Body of pancreas (tissue), 4 donors: ENCODE data around the gene NACA2. TPM values are rescaled to one million over a fixed set of nuclear protein-coding genes. Genes with fewer than 3 reads are reported as not detected.

Source experiments
- ATAC-seq: fragments of 150-250 bp; one replicate; pipeline ENCODE4 v1.9.1; 2016
- DNase-seq, 4 donors: peaks; one replicate each; pipeline ENCODE4 v3.0.0-alpha.2; 2019
- H3K27ac ChIP-seq, 4 donors: fragments of 200-600 bp; sonication (generic); 1 replicate in 3 of 4; 2 replicates in 1 of 4; pipeline versions ENCODE4 v1.5.1 to v1.6.1; 2016 to 2019; ENCODE audit warnings: mild to moderate bottlenecking in 1 of 4, mixed read lengths in 1 of 4, moderate library complexity in 1 of 4
- H3K27me3 ChIP-seq, 2 donors: fragments of 200-600 bp; sonication (generic); one replicate each; pipeline ENCODE4 v1.6.0; 2016; ENCODE audit warnings: mild to moderate bottlenecking in 1 of 2
- H3K36me3 ChIP-seq, 2 donors: fragments of 200-600 bp; sonication (generic); replicated peaks in 1 of 2; 2 replicates each; pipeline ENCODE4 v1.5.1; 2016; ENCODE audit warnings: low read depth in 2 of 2; ENCODE audit not compliant: insufficient read depth in 1 of 2
- H3K4me1 ChIP-seq: fragments of 200-600 bp; sonication (generic); one replicate; pipeline ENCODE4 v1.6.0; 2016
- H3K4me3 ChIP-seq, 2 donors: fragments of 200-600 bp; sonication (generic); 1 replicate in 1 of 2; 2 replicates in 1 of 2; pipeline ENCODE4 v1.5.1; 2016 to 2019
- H3K9me3 ChIP-seq, 3 donors: fragments of 200-600 bp; sonication (generic); 1 replicate in 2 of 3; 2 replicates in 1 of 3; pipeline ENCODE4 v1.5.1; 2016
- POLR2A ChIP-seq, 3 donors: fragments of 450-650 bp; IDR thresholded peaks; one replicate each; pipeline ENCODE4 v1.6.1; 2016; ENCODE audit warnings: antibody characterized with exemption in 3 of 3, mild to moderate bottlenecking in 2 of 3
- WGBS, 2 donors: methylation state at CpG; one replicate each; pipeline ENCODE4 v1.1.5; 2017; 5-methylcytosine and 5-hydroxymethylcytosine counted together
- intact Hi-C: fragments of 100-400 bp; cut with DNase I; formaldehyde crosslinking; loops from one replicate; pipeline ENCODE4 v1.15.1; 2023
- total RNA-seq, 2 donors: library from RNA; depleted of rRNA; stranded (reverse); fragments of >200 nt; gene quantifications; one replicate each; pipeline ENCODE4 v1.1.0, GENCODE V29; 2016
- TF ChIP-seq, protein P1 (sequence below), 7 experiments: fragments of 450-650 bp in 4 of 7; fragments of 200-600 bp in 3 of 7; sonication (generic) in 3 of 7; IDR thresholded peaks; one replicate each; pipeline ENCODE4 v1.5.1; 2016 to 2019; ENCODE audit warnings: antibody characterized with exemption in 7 of 7

NACA2 gene
- total RNA-seq, 2 donors from 2014 or later: 1.6 TPM; not detected in 1

DNA sequence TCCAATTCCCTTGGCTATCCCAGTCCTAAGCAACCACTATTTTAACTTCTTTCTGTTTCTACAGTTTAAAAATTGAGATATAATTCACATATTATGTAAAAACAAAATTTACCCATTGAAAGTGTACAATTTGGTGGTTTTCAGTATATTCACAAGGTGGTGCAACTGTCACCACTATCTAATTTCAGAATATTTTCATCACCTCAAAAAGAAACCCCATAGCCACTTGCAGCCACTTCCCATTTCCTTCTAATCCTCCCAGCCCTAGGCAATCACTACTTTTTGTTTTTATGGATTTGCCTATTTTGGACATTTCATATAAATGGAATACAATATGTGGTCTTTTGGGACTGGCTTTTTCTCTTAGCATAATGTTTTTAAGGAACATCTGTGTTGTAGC, 36.1 kb upstream of the NACA2 start:
- intact Hi-C loops: no loop called here
- no peak for ATAC-seq
- Histone ChIP-seq H3K4me1 (no peaks in the 10 kb centered on the region), H3K36me3 (no peaks in the 10 kb centered on the region), H3K27me3 (no peaks in the 10 kb centered on the region), H3K4me3 (no peak overlapping the region), H3K9me3 (no peaks in the 10 kb centered on the region), H3K27ac (no peak overlapping the region)
- DNase-seq: no peak
- TF ChIP-seq POLR2A (IDR thresholded peaks at IDR 0.05): no peak
- TF ChIP-seq, protein P1, sequence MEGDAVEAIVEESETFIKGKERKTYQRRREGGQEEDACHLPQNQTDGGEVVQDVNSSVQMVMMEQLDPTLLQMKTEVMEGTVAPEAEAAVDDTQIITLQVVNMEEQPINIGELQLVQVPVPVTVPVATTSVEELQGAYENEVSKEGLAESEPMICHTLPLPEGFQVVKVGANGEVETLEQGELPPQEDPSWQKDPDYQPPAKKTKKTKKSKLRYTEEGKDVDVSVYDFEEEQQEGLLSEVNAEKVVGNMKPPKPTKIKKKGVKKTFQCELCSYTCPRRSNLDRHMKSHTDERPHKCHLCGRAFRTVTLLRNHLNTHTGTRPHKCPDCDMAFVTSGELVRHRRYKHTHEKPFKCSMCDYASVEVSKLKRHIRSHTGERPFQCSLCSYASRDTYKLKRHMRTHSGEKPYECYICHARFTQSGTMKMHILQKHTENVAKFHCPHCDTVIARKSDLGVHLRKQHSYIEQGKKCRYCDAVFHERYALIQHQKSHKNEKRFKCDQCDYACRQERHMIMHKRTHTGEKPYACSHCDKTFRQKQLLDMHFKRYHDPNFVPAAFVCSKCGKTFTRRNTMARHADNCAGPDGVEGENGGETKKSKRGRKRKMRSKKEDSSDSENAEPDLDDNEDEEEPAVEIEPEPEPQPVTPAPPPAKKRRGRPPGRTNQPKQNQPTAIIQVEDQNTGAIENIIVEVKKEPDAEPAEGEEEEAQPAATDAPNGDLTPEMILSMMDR (IDR thresholded peaks at IDR 0.05): no peak

DNA sequence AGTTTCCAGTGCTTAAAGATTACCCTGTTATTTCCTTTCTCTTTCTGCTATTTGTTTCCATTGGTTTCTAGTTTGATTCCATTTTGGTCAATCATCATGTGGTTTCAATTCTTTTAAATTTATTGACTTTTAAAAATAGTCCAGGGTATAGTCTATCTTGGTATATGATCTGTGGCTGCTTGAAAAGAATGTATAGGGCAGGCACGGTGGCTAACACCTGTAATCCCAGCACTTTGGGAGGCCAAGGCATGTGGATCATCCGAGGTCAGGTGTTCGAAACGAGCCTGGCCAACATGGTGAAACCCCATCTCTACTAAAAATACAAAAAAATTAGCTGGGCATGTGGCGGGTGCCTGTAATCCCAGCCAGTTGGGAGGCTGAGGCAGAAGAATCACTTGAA, 34.5 kb upstream of the NACA2 start:
- intact Hi-C loops: no loop called here
- H3K36me3 ChIP-seq: no peaks in the 10 kb centered on the region
- TF ChIP-seq POLR2A (IDR thresholded peaks at IDR 0.05): no peak
- TF ChIP-seq, protein P1 (IDR thresholded peaks at IDR 0.05): no peak
- H3K27ac ChIP-seq: no peak overlapping the region
- H3K4me3 ChIP-seq: no peak overlapping the region
- no peaks in the 10 kb centered on the region for H3K9me3 ChIP-seq
- H3K27me3 ChIP-seq: no peaks in the 10 kb centered on the region
- 94 to 97% methylated on average over 5 of the region's 5 CpGs for WGBS, 2 donors
- DNase-seq (no peak), ATAC-seq (no peak)
- no peaks in the 10 kb centered on the region for H3K4me1 ChIP-seq

DNA sequence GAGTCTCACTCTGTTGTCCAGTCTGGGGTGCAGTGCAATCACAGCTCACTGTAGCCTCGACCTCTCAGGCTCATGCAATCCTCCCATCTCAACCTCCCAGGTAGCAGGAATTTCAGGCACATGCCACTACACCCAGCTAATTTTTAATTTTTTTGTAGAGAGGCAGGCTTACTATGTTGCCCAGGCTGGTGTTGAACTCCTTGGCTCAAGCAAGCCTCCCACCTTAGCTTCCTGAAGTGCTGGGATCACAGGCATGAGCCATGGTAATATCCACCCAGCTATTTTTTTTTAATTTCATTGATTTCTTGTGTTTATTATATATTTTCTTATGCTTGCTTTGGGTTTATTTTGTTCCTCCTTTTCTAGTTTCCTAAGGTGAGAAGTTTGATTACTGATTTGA, 33.9 kb upstream of the NACA2 start:
- Histone ChIP-seq H3K27ac (no peak overlapping the region), H3K4me3 (no peak overlapping the region), H3K9me3 (no peaks in the 10 kb centered on the region), H3K36me3 (no peaks in the 10 kb centered on the region), H3K27me3 (no peaks in the 10 kb centered on the region), H3K4me1 (no peaks in the 10 kb centered on the region)
- DNase-seq: no peak
- no peak for ATAC-seq
- 69 to 86% methylated on average over 1 of the region's 1 CpG for WGBS, 2 donors
- no peak for TF ChIP-seq POLR2A (IDR thresholded peaks at IDR 0.05)
- TF ChIP-seq, protein P1 (IDR thresholded peaks at IDR 0.05): no peak
- intact Hi-C loops: no loop called here

DNA sequence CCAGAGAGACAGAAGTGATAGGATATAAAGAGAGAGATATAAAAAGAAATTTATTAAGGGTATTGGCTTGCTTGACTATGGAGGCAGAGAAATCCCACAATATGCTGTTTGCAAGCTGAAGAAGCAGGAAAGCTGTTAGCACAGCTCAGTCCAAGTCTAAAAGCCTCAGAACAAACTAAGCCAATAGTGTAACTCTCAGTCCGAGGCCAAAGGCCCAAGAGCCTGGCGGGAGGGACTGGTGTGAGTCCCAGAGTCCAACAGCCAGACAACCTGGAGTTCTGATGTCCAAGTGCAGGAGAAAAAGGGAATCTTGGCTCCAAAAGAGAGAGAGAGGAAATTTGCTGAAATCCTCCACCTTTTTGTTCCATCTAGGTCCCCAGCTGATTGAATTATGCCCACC, 30.3 kb upstream of the NACA2 start:
- WGBS, 2 donors: 83 to 95% methylated on average over 2 of the region's 2 CpGs
- no peaks in the 10 kb centered on the region for H3K4me1 ChIP-seq
- TF ChIP-seq, protein P1 (IDR thresholded peaks at IDR 0.05): no peak
- TF ChIP-seq POLR2A (IDR thresholded peaks at IDR 0.05): no peak
- H3K36me3 ChIP-seq: no peaks in the 10 kb centered on the region
- DNase-seq (no peak), ATAC-seq (no peak)
- intact Hi-C loops: no loop called here
- H3K27ac ChIP-seq: no peak overlapping the region
- H3K4me3 ChIP-seq: no peak overlapping the region
- no peaks in the 10 kb centered on the region for H3K9me3 ChIP-seq
- no peaks in the 10 kb centered on the region for H3K27me3 ChIP-seq

DNA sequence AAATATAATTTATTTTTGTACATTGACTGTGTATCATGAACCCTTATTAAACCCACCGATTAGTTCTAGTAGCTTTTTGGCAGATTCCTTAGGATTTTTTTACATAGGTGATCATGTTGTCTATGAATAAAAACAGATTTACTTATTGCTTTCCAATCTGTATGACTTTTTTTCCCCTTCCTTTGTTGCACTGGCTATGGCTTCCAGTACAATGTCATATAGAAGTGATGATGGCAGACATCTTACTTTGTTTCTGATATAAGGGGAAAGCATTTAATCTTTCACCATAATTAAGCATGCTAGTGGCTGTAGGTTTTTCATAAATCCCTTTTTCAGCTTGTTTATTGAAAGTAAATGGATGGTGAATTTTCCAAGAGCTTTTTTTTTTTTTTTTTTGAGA, 28.9 kb upstream of the NACA2 start:
- DNase-seq (no peak), ATAC-seq (no peak)
- H3K9me3 ChIP-seq: no peaks in the 10 kb centered on the region
- WGBS, 2 donors: 75 to 91% methylated on average over 1 of the region's 1 CpG
- H3K27me3 ChIP-seq: no peaks in the 10 kb centered on the region
- TF ChIP-seq POLR2A (IDR thresholded peaks at IDR 0.05): no peak
- TF ChIP-seq, protein P1 (IDR thresholded peaks at IDR 0.05): no peak
- no peaks in the 10 kb centered on the region for H3K36me3 ChIP-seq
- no peak overlapping the region for H3K4me3 ChIP-seq
- intact Hi-C loops: no loop called here
- no peak overlapping the region for H3K27ac ChIP-seq
- H3K4me1 ChIP-seq: no peaks in the 10 kb centered on the region
